ENCODE results near the gene BMAL2.

DNA sequence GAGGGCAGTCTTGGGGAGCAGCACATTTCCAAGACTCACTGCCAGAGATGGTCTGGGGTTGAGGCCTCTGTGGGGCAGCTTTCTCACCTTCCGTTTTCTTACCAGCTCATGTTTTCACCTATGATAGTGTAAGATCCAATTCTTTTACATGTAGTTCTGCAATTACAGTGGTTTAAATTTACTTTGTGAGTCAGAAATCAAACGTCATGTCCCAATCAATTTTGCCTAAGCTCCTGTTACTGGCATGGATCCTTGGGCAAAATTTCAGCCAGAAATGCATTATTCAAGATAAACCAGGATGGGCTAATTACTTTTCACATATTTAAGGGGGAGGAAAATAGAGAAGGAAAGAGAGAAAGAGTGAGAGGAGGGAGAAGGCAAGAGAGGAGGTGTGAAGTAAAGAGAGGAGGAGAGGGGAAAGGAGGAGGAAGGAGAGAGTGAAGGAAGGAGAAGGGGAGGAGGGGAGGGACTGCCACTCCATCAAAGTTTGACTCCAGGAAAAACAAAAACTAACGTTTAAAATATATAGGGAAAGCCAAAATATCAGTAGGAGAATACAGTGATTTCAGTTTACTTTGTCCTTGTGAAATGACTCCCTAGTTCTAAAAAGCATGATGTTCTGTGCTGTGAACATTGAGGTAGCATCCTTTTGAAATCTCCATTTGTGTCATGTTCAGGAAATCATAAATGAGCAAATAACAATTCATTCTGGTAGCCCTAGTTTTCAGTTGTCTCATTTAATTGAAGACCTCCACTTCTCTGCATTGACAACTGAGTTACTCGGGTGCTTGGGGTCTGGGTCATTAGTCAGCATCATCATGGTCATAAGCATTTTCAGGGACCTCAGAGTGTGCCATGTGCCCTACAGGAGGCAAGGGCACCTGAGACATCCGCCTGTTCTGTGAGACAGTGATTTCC, 3.0 kb downstream of the BMAL2 start:
- TF ChIP-seq POLR2A (IDR thresholded peaks at IDR 0.05; ENCODE audit: low read depth, low read length) (no peak), POLR2AphosphoS5 (IDR thresholded peaks at IDR 0.05; ENCODE audit: low read depth, low read length) (no peak)

Measured in GM12892 (cell line).